ENCODE results near the gene TSNAXIP1. TPM values are rescaled to one million over a fixed set of nuclear protein-coding genes. Genes with fewer than 3 reads are reported as not detected.
A peak's percentile ranks its signal among the peaks of the same experiment; 100 is the strongest.

Gene TSNAXIP1
- total and polyA plus RNA-seq, 4 donors, result 0.09 to 1.5 (median 0.69) TPM

DNA sequence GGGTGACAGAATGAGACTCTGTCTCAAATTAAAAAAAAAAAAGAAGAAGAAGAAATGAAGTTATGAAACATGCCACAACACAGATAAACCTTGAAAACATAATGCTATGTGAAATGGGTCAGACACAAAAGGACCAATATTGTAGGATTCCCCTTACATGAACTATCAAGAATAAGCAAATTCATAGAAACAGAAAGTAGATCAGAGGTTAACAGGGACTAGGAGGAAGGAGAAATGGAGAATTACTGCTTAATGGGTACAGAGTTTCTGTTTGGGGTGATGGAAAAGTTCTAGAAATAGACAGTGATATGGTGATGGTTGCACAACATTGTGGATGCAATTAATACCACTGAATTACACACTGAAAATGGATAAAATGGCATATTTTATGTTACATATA, 16.6 kb upstream of the TSNAXIP1 start:
- Histone ChIP-seq H3K27ac (ENCODE audit: low read depth in 1 of 2, low read length in 2 of 2) (no peak overlapping the region), H3K27me3 (ENCODE audit: control insufficient read depth in 4 of 4, insufficient read depth in 4 of 4, low read length in 3 of 4) (no peaks in the 10 kb centered on the region), H3K36me3 (ENCODE audit: control insufficient read depth in 4 of 4, insufficient read depth in 3 of 4, low read depth in 1 of 4, low read length in 3 of 4) (peaks cover 0 to 7% (median 1%) of the 10 kb centered on the region in 4 donors), H3K9ac (ENCODE audit: low read depth in 1 of 2, low read length in 2 of 2) (no peak overlapping the region), H3K9me3 (ENCODE audit: control insufficient read depth in 4 of 4, low read length in 3 of 4) (no peaks in the 10 kb centered on the region), H3K4me1 (ENCODE audit: control insufficient read depth in 4 of 4, insufficient read depth in 4 of 4, low read length in 3 of 4) (peaks cover 0 to 2% (median 0%) of the 10 kb centered on the region in 4 donors), H3K4me3 (ENCODE audit: low read depth in 1 of 3, low read length in 3 of 3) (no peak overlapping the region)
- TF ChIP-seq FOXA1 (IDR thresholded peaks at IDR 0.05) (no peak), NR2F2 (IDR thresholded peaks at IDR 0.05) (no peak), FOXA2 (IDR thresholded peaks at IDR 0.05) (no peak), JUND (IDR thresholded peaks at IDR 0.05) (no peak), RXRA (IDR thresholded peaks at IDR 0.05) (peak in 1 of 2 donors; percentile 9), HNF4A (conservative IDR thresholded peaks at IDR 0.05) (no peak)
- TF ChIP-seq, protein P1, sequence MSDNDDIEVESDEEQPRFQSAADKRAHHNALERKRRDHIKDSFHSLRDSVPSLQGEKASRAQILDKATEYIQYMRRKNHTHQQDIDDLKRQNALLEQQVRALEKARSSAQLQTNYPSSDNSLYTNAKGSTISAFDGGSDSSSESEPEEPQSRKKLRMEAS (IDR thresholded peaks at IDR 0.05), result no peak
- TF ChIP-seq, protein P2, sequence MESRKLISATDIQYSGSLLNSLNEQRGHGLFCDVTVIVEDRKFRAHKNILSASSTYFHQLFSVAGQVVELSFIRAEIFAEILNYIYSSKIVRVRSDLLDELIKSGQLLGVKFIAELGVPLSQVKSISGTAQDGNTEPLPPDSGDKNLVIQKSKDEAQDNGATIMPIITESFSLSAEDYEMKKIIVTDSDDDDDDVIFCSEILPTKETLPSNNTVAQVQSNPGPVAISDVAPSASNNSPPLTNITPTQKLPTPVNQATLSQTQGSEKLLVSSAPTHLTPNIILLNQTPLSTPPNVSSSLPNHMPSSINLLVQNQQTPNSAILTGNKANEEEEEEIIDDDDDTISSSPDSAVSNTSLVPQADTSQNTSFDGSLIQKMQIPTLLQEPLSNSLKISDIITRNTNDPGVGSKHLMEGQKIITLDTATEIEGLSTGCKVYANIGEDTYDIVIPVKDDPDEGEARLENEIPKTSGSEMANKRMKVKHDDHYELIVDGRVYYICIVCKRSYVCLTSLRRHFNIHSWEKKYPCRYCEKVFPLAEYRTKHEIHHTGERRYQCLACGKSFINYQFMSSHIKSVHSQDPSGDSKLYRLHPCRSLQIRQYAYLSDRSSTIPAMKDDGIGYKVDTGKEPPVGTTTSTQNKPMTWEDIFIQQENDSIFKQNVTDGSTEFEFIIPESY (IDR thresholded peaks at IDR 0.05), result no peak
- no peak for DNase-seq (ENCODE audit: low spot score)

DNA sequence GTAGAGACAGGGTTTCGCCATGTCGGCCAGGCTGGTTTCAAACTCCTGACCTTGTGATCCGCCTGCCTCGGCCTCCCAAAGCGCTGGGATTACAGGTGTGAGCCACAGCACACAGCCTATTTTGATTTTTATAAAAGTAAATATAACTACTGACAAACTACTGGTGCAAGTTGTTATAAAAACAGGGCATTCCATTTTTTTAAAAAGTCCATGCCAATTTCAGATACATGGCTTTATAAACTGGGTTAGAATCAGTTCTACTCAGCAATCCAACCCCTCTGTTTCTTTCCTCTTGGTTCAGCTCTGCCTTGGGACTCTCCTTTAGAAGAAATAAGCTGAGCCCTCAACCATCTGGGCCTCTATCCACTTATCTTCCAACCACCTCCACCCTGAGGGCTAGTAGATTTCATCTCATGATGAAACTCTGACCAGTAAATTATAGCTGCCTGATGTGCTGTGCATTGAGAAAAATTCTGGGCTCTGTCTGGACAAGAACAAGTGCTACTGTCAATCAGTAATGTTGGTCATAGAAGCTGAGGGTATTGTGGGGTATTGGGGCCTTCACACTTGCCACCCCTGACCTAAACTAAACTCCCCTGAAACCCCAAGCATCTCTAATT, 10.5 kb upstream of the TSNAXIP1 start:
- WGBS, result 97% methylated on average over 5 of the region's 5 CpGs
- DNase-seq (ENCODE audit: low spot score), result no peak
- Histone ChIP-seq H3K4me3 (ENCODE audit: low read depth in 1 of 3, low read length in 3 of 3) (no peak overlapping the region), H3K27me3 (ENCODE audit: control insufficient read depth in 4 of 4, insufficient read depth in 4 of 4, low read length in 3 of 4) (no peaks in the 10 kb centered on the region), H3K4me1 (ENCODE audit: control insufficient read depth in 4 of 4, insufficient read depth in 4 of 4, low read length in 3 of 4) (peaks cover 0 to 12% (median under 1%) of the 10 kb centered on the region in 4 donors), H3K27ac (ENCODE audit: low read depth in 1 of 2, low read length in 2 of 2) (no peak overlapping the region), H3K36me3 (ENCODE audit: control insufficient read depth in 4 of 4, insufficient read depth in 3 of 4, low read depth in 1 of 4, low read length in 3 of 4) (peaks cover 4 to 21% (median 16%) of the 10 kb centered on the region in 4 donors), H3K9ac (ENCODE audit: low read depth in 1 of 2, low read length in 2 of 2) (no peak overlapping the region), H3K9me3 (ENCODE audit: control insufficient read depth in 4 of 4, low read length in 3 of 4) (no peaks in the 10 kb centered on the region)
- TF ChIP-seq RAD21 (IDR thresholded peaks at IDR 0.05), result no peak
- TF ChIP-seq TAF1 (conservative IDR thresholded peaks at IDR 0.05), result no peak
- TF ChIP-seq HNF4G (IDR thresholded peaks at IDR 0.05), result no peak
- TF ChIP-seq, protein P2 (IDR thresholded peaks at IDR 0.05), result no peak

DNA sequence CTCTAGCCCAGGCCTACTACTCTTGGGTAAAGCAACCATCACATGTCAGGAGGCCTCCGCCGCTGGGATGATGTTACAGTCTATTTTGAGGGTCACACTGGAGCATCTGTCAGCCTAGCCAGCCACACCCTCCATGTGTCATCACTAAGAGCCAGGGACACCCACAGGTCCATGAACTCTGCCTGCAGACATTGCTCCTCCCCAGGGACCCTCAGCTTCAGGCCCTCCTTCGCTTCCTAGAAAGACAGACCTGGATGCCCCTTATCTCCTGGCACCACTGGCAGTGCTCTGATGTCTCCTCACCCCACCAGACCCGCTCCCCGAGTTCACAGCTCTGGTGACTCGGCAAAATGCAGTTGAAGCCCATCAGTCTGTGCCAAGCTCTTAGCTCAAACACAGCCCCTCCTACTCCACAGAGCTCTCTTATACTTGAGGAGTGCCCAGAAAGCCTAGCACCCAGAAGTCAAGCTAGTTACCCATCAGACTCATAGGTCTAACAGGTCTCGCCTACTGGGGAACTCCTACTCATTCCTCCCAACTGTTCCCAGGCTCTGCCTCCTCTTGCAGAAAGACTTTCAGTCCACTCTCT, 6.3 kb upstream of the TSNAXIP1 start:
- no peak overlapping the region for H3K4me3 ChIP-seq (ENCODE audit: low read depth in 1 of 3, low read length in 3 of 3)
- H3K9ac ChIP-seq (ENCODE audit: low read depth in 1 of 2, low read length in 2 of 2), result no peak overlapping the region
- 91% methylated on average over 7 of the region's 7 CpGs for WGBS
- no peak overlapping the region for H3K27ac ChIP-seq (ENCODE audit: low read depth in 1 of 2, low read length in 2 of 2)
- TF ChIP-seq FOXA2 (IDR thresholded peaks at IDR 0.05) (no peak), HNF4G (IDR thresholded peaks at IDR 0.05) (no peak)
- TF ChIP-seq, protein P2 (IDR thresholded peaks at IDR 0.05), result no peak
- peaks cover 1 to 34% (median 23%) of the 10 kb centered on the region in 4 donors for H3K36me3 ChIP-seq (ENCODE audit: control insufficient read depth in 4 of 4, insufficient read depth in 3 of 4, low read depth in 1 of 4, low read length in 3 of 4)
- H3K4me1 ChIP-seq (ENCODE audit: control insufficient read depth in 4 of 4, insufficient read depth in 4 of 4, low read length in 3 of 4), result peaks cover 7 to 37% (median 26%) of the 10 kb centered on the region in 4 donors
- peak; percentile 44 for DNase-seq (ENCODE audit: low spot score)
- no peaks in the 10 kb centered on the region for H3K27me3 ChIP-seq (ENCODE audit: control insufficient read depth in 4 of 4, insufficient read depth in 4 of 4, low read length in 3 of 4)
- H3K9me3 ChIP-seq (ENCODE audit: control insufficient read depth in 4 of 4, low read length in 3 of 4), result no peaks in the 10 kb centered on the region
